Omental fat pad (tissue), 4 donors: Measurements from ENCODE around the gene FBLN2. TPM values are rescaled to one million over a fixed set of nuclear protein-coding genes. Genes with fewer than 3 reads are reported as not detected.

Experiments used
- ATAC-seq: fragments of 150-250 bp; one replicate; pipeline ENCODE4 v1.9.1; 2016; ENCODE audit warnings: mild to moderate bottlenecking, moderate library complexity; ENCODE audit not compliant: low FRiP score
- DNase-seq: peaks from one replicate; pipeline ENCODE4 v3.0.0-alpha.2; 2019; ENCODE audit warnings: low spot score
- total RNA-seq, 4 donors: library from RNA; depleted of rRNA; stranded (reverse); fragments of >200 nt; gene quantifications; one replicate each; pipeline ENCODE4 v1.1.0, GENCODE V29; 2016
- TF ChIP-seq, protein P1 (sequence below), 3 donors: fragments of 450-650 bp; IDR thresholded peaks; one replicate each; pipeline ENCODE4 v1.5.1; 2016 to 2017; ENCODE audit warnings: antibody characterized with exemption in 3 of 3, mild to moderate bottlenecking in 3 of 3, moderate library complexity in 2 of 3

Gene FBLN2
- total RNA-seq, 4 donors from 2014 or later, result 156 to 568 (median 187) TPM

GRCh38 chr3:13514639-13515435 is 34.1 kb upstream of the FBLN2 start:
- TF ChIP-seq, protein P1, sequence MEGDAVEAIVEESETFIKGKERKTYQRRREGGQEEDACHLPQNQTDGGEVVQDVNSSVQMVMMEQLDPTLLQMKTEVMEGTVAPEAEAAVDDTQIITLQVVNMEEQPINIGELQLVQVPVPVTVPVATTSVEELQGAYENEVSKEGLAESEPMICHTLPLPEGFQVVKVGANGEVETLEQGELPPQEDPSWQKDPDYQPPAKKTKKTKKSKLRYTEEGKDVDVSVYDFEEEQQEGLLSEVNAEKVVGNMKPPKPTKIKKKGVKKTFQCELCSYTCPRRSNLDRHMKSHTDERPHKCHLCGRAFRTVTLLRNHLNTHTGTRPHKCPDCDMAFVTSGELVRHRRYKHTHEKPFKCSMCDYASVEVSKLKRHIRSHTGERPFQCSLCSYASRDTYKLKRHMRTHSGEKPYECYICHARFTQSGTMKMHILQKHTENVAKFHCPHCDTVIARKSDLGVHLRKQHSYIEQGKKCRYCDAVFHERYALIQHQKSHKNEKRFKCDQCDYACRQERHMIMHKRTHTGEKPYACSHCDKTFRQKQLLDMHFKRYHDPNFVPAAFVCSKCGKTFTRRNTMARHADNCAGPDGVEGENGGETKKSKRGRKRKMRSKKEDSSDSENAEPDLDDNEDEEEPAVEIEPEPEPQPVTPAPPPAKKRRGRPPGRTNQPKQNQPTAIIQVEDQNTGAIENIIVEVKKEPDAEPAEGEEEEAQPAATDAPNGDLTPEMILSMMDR (IDR thresholded peaks at IDR 0.05), result no peak
- ATAC-seq, result no peak
- no peak for DNase-seq

DNA sequence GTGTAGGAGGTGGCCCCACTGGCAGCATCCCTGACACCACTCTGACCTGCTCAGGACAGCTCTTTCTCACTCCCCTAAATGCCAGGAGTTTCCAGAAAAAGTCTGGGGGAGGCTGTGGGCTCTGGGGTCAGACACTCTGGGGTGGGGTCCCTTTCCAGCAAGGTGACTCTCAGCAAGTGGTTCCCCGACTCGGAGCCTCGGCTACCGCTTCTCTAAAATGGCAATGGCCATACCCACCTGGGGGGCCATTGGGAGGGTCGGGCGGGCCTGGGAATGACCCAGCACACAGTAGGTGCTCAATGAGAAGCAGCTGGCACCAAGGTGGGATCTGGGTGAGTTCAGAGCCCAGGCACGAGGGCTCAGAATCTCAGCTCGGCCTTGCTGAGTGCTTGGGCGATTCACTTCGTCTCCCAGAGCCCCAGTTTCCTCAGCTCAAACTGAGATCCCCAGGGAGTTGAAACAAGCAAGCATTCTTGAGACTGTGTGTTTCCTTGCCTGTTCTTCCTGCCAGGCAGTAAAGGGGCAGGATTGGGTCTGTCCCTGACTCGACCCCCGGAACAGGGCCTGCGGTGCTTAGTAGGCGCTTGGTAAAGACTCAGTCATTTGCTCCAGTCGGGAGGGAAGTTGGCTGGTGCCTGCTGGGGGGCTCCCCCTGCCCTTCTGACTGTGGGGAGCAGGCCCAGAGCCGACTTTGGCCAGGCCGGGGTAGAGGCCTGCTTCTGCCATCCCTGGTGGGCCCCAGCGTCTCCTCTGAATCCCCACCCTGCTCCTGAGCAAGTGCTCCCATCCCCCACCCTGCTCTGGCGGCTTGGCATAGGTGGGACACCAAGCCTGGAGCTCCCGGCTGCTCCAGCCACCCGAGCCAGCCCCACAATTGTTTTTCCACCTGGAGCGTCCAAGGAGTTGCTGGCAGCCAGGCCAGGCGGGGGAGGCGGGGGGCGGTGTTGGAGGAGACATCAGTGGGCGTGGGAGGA is 32.9 kb upstream of the FBLN2 start:
- TF ChIP-seq, protein P1 (IDR thresholded peaks at IDR 0.05), result no peak
- no peak for ATAC-seq
- DNase-seq, result no peak

GRCh38 chr3:13516760-13517135 is 32.2 kb upstream of the FBLN2 start:
- ATAC-seq (no peak), DNase-seq (no peak)
- TF ChIP-seq, protein P1 (IDR thresholded peaks at IDR 0.05), result no peak

- DNase-seq (no peak), ATAC-seq (no peak)
- TF ChIP-seq, protein P1 (IDR thresholded peaks at IDR 0.05), result no peak
These were observed 31.5 kb upstream of the FBLN2 start for GRCh38 chr3:13517253-13517977.

GRCh38 chr3:13518516-13518953 is 30.4 kb upstream of the FBLN2 start:
- TF ChIP-seq, protein P1 (IDR thresholded peaks at IDR 0.05), result no peak
- DNase-seq, result no peak
- peak; percentile 45 for ATAC-seq

DNA sequence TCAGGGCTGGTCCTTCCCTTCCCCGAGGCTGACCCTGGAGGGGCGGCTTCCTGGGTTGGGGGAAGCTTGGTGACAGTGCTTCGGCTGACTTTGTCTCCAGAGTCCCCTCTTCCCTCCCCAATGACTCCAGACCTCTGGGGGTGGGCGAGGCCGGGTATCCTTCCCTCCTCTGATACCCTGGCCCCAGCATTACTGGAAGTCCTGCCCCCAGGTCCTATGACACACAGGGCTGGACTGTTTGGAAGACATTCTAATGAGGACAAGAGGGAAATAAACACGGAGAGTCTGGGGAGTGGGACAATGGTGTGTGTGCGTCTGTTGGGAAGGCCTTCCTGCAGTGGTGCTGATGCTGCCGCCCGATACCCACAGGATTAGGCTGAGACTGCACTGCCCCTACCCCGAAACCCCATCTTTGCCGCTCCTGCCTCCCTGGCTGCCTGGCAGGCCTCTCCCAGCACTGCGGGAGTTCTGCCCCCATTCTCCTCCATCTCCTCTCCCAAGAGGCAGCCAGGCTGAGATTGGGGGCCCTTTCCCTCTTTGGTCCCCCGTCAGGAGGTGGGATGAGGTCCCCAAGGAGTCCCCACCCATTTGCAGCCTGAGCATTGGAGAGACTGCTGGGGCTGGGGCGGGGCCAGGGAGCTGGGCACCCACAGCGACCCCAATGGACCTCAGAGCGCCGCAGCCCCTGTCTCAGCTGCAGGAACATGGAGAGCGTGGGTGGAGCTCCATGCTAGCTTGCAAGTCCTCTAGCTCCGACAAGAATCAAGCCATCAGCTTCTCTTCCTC is 29.7 kb upstream of the FBLN2 start:
- DNase-seq (no peak), ATAC-seq (no peak)
- TF ChIP-seq, protein P1 (IDR thresholded peaks at IDR 0.05), result no peak
